Measurements from ENCODE around the gene TBC1D21. TPM values are rescaled to one million over a fixed set of nuclear protein-coding genes. Genes with fewer than 3 reads are reported as not detected.

Gene TBC1D21
- polyA plus RNA-seq, 3 donors: not detected

- TF ChIP-seq CTCF (IDR thresholded peaks at IDR 0.05): no peak
- Histone ChIP-seq H4K20me1 (ENCODE audit: insufficient read depth, low read length) (no peaks in the 10 kb centered on the region), H3K4me2 (replicated peaks; ENCODE audit: extremely low read depth, low read length, poor library complexity, severe bottlenecking) (no peak overlapping the region), H3K27ac (ENCODE audit: low read depth in 1 of 2, low read length in 2 of 2) (no peak overlapping the region), H3K9me3 (replicated peaks in 1 of 2; ENCODE audit: control insufficient read depth in 1 of 2, insufficient read depth in 1 of 2, low read length in 2 of 2) (peaks cover 20 to 32% of the 10 kb centered on the region in 2 donors), H3K27me3 (ENCODE audit: control insufficient read depth in 2 of 2, insufficient read depth in 2 of 2, low read length in 2 of 2) (no peaks in the 10 kb centered on the region), H3K79me2 (ENCODE audit: insufficient read depth, low read length) (no peaks in the 10 kb centered on the region), H3K4me3 (replicated peaks in 1 of 3; ENCODE audit: low read depth in 2 of 3, low read length in 3 of 3) (no peak overlapping the region), H2AFZ (ENCODE audit: insufficient read depth, low read depth, low read length, poor library complexity, severe bottlenecking) (no peak overlapping the region), H3K4me1 (ENCODE audit: control insufficient read depth in 1 of 2, insufficient read depth in 2 of 2, low read length in 2 of 2) (peaks cover 6 to 7% of the 10 kb centered on the region in 2 donors), H3K9ac (ENCODE audit: insufficient read depth, low read length, poor library complexity, severe bottlenecking) (no peak overlapping the region), H3K36me3 (replicated peaks in 1 of 2; ENCODE audit: control insufficient read depth in 1 of 2, insufficient read depth in 2 of 2, low read length in 2 of 2) (no peaks in the 10 kb centered on the region)
- intact Hi-C loops (cut with micrococcal nuclease): no loop called here
- H3K36me3 Mint-ChIP-seq: peaks cover 0 to 12% of the 10 kb centered on the region in 2 donors
- no peak for DNase-seq
- WGBS (ENCODE audit: insufficient coverage): no CpG with 5 or more reads among the region's 2 CpGs
- H3K9me3 Mint-ChIP-seq: peaks cover 7 to 28% (median 22%) of the 10 kb centered on the region in 7 donors
- no peak overlapping the region for H3K4me3 Mint-ChIP-seq
- H3K27ac Mint-ChIP-seq: peak overlapping the region in 1 of 7 donors; percentile 5
- H3K27me3 Mint-ChIP-seq (ENCODE audit: low read depth in 3 of 3): peaks cover 4 to 9% (median 8%) of the 10 kb centered on the region in 3 donors
- H3K4me1 Mint-ChIP-seq: peaks cover 15% of the 10 kb centered on the region
Measured at GRCh38 chr15:73915082-73915481, 41.7 kb downstream of the TBC1D21 start.

- Histone ChIP-seq H4K20me1 (ENCODE audit: insufficient read depth, low read length) (no peaks in the 10 kb centered on the region), H3K36me3 (replicated peaks in 1 of 2; ENCODE audit: control insufficient read depth in 1 of 2, insufficient read depth in 2 of 2, low read length in 2 of 2) (no peaks in the 10 kb centered on the region), H3K4me2 (replicated peaks; ENCODE audit: extremely low read depth, low read length, poor library complexity, severe bottlenecking) (no peak overlapping the region), H3K4me1 (ENCODE audit: control insufficient read depth in 1 of 2, insufficient read depth in 2 of 2, low read length in 2 of 2) (peaks cover 30 to 43% of the 10 kb centered on the region in 2 donors), H3K4me3 (replicated peaks in 1 of 3; ENCODE audit: low read depth in 2 of 3, low read length in 3 of 3) (no peak overlapping the region), H3K79me2 (ENCODE audit: insufficient read depth, low read length) (no peaks in the 10 kb centered on the region), H3K27me3 (ENCODE audit: control insufficient read depth in 2 of 2, insufficient read depth in 2 of 2, low read length in 2 of 2) (no peaks in the 10 kb centered on the region), H3K27ac (ENCODE audit: low read depth in 1 of 2, low read length in 2 of 2) (no peak overlapping the region), H3K9me3 (replicated peaks in 1 of 2; ENCODE audit: control insufficient read depth in 1 of 2, insufficient read depth in 1 of 2, low read length in 2 of 2) (peaks cover 20 to 32% of the 10 kb centered on the region in 2 donors), H2AFZ (ENCODE audit: insufficient read depth, low read depth, low read length, poor library complexity, severe bottlenecking) (no peak overlapping the region), H3K9ac (ENCODE audit: insufficient read depth, low read length, poor library complexity, severe bottlenecking) (no peak overlapping the region)
- 100% methylated on average over 2 of the region's 3 CpGs for whole genome bisulfite sequencing (ENCODE audit: insufficient coverage)
- peaks cover 0 to 12% of the 10 kb centered on the region in 2 donors for H3K36me3 Mint-ChIP-seq
- peaks cover 46% of the 10 kb centered on the region for H3K4me1 Mint-ChIP-seq
- no peak overlapping the region for H3K4me3 Mint-ChIP-seq
- intact Hi-C loops (cut with micrococcal nuclease): no loop called here
- no peak for TF ChIP-seq CTCF (IDR thresholded peaks at IDR 0.05)
- H3K27me3 Mint-ChIP-seq (ENCODE audit: low read depth in 3 of 3): peaks cover 0 to 10% (median 9%) of the 10 kb centered on the region in 3 donors
- H3K9me3 Mint-ChIP-seq: peaks cover 7 to 28% (median 22%) of the 10 kb centered on the region in 7 donors
- DNase-seq: no peak
- H3K27ac Mint-ChIP-seq: peak overlapping the region in 1 of 7 donors; percentile 68
Measured at GRCh38 chr15:73918784-73919183, 45.4 kb downstream of the TBC1D21 start.
